Measurements from ENCODE around the gene EYA2.

Gene EYA2

DNA sequence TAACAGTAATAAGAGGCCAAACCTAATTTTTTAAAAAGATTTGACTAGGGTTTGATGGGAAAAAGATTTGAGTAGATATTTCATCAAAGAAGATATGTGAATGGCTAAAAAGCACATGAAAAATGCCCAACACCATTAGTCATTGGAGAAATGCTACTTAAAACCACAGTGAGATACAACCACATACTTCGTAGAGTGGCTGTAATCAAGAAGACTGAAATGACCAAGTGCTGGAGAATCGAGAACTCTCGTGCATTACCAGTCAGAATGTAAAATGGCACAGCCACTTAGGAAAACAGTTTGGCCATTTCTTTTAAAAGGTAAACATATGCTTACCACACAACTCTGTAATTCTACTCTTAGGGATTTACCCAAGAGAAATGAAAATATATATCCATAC, 175.5 kb downstream of the EYA2 start:
- Histone ChIP-seq H3K36me3 (ENCODE audit: control insufficient read depth, insufficient read depth, low read length) (no peaks in the 10 kb centered on the region), H3K27ac (ENCODE audit: insufficient read depth, low read length, poor library complexity, severe bottlenecking) (no peak overlapping the region), H3K4me1 (ENCODE audit: control insufficient read depth, insufficient read depth, low read length, poor library complexity, severe bottlenecking) (no peaks in the 10 kb centered on the region), H3K9me3 (ENCODE audit: control insufficient read depth, low read length) (peaks cover 5% of the 10 kb centered on the region), H3K27me3 (replicated peaks; ENCODE audit: control insufficient read depth, insufficient read depth, low read length, poor library complexity, severe bottlenecking) (peaks cover 2% of the 10 kb centered on the region), H3K4me3 (ENCODE audit: insufficient read depth, low read depth, low read length, poor library complexity, severe bottlenecking) (no peak overlapping the region)
- DNase-seq: no peak

DNA sequence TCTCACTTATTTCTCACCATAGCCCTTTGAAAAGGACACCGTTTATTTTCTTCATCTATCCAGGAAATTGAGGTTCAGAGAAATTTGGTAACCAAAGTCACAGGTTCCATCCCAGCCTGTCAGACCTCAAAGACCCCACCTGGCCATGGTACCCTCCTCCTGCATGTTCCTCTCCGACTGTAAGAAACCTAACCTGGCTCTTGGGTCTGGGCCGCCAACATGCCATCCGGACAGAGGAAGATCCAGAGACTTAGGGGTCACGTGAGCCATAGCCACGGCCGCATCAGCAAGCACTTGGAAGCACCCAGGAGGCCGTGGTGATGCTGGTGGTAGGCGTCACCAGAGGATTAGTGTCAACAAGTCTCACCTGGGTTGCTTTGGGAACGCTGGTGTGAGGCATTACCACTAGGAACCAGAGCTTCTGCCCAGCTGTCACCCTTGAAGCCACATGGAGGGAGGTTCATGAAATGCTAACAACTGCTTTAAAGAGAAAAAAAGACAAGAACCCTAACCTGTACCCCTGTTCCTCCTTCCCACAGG, 177.1 kb downstream of the EYA2 start:
- Histone ChIP-seq H3K36me3 (ENCODE audit: control insufficient read depth, insufficient read depth, low read length) (no peaks in the 10 kb centered on the region), H3K4me1 (ENCODE audit: control insufficient read depth, insufficient read depth, low read length, poor library complexity, severe bottlenecking) (no peaks in the 10 kb centered on the region), H3K27ac (ENCODE audit: insufficient read depth, low read length, poor library complexity, severe bottlenecking) (no peak overlapping the region)

GRCh38 chr20:47073766-47074475, 179.3 kb downstream of the EYA2 start:
- Histone ChIP-seq H3K27ac (ENCODE audit: insufficient read depth, low read length, poor library complexity, severe bottlenecking) (no peak overlapping the region), H3K9me3 (ENCODE audit: control insufficient read depth, low read length) (no peaks in the 10 kb centered on the region)
- no peak for DNase-seq

More for the DNA sequence above, 177.1 kb downstream of the EYA2 start:
- Histone ChIP-seq H3K27me3 (replicated peaks; ENCODE audit: control insufficient read depth, insufficient read depth, low read length, poor library complexity, severe bottlenecking) (peaks cover 2% of the 10 kb centered on the region), H3K9me3 (ENCODE audit: control insufficient read depth, low read length) (peaks cover 5% of the 10 kb centered on the region), H3K4me3 (ENCODE audit: insufficient read depth, low read depth, low read length, poor library complexity, severe bottlenecking) (no peak overlapping the region)
- DNase-seq: no peak

GRCh38 chr20:47075263-47075662, 180.6 kb downstream of the EYA2 start:
- no peak for DNase-seq
- Histone ChIP-seq H3K36me3 (ENCODE audit: control insufficient read depth, insufficient read depth, low read length) (no peaks in the 10 kb centered on the region), H3K4me1 (ENCODE audit: control insufficient read depth, insufficient read depth, low read length, poor library complexity, severe bottlenecking) (no peaks in the 10 kb centered on the region), H3K4me3 (ENCODE audit: insufficient read depth, low read depth, low read length, poor library complexity, severe bottlenecking) (no peak overlapping the region), H3K9me3 (ENCODE audit: control insufficient read depth, low read length) (no peaks in the 10 kb centered on the region), H3K27ac (ENCODE audit: insufficient read depth, low read length, poor library complexity, severe bottlenecking) (no peak overlapping the region), H3K27me3 (replicated peaks; ENCODE audit: control insufficient read depth, insufficient read depth, low read length, poor library complexity, severe bottlenecking) (peaks cover 2% of the 10 kb centered on the region)

More at GRCh38 chr20:47073766-47074475, 179.3 kb downstream of the EYA2 start:
- Histone ChIP-seq H3K36me3 (ENCODE audit: control insufficient read depth, insufficient read depth, low read length) (no peaks in the 10 kb centered on the region), H3K27me3 (replicated peaks; ENCODE audit: control insufficient read depth, insufficient read depth, low read length, poor library complexity, severe bottlenecking) (peaks cover 2% of the 10 kb centered on the region), H3K4me1 (ENCODE audit: control insufficient read depth, insufficient read depth, low read length, poor library complexity, severe bottlenecking) (no peaks in the 10 kb centered on the region), H3K4me3 (ENCODE audit: insufficient read depth, low read depth, low read length, poor library complexity, severe bottlenecking) (no peak overlapping the region)

- H3K27ac ChIP-seq (ENCODE audit: insufficient read depth, low read length, poor library complexity, severe bottlenecking): no peak overlapping the region
- H3K27me3 ChIP-seq (replicated peaks; ENCODE audit: control insufficient read depth, insufficient read depth, low read length, poor library complexity, severe bottlenecking): no peaks in the 10 kb centered on the region
These were observed 184.4 kb downstream of the EYA2 start for GRCh38 chr20:47079047-47079446.

DNA sequence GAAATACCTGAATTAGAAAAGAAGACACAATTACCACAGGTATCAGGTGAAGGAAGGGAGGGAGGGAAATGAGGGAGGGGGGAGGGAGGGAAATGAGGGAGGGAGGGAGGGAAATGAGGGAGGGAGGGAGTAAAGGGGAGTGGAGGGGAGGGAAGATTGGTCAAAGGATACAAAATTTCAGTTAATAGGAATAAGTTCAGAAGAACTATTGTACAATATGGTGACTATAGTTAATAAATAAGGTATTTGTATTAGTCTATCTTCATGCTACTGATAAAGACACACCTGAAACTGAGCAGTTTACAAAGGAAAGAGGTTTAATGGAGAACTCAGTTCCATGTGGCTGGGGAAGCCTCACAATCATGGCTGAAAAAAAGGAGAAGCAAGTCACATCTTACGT, 185.7 kb downstream of the EYA2 start:
- H3K4me3 ChIP-seq (ENCODE audit: insufficient read depth, low read depth, low read length, poor library complexity, severe bottlenecking): no peak overlapping the region
- no peak for DNase-seq
- no peaks in the 10 kb centered on the region for H3K36me3 ChIP-seq (ENCODE audit: control insufficient read depth, insufficient read depth, low read length)
- no peaks in the 10 kb centered on the region for H3K27me3 ChIP-seq (replicated peaks; ENCODE audit: control insufficient read depth, insufficient read depth, low read length, poor library complexity, severe bottlenecking)
- H3K27ac ChIP-seq (ENCODE audit: insufficient read depth, low read length, poor library complexity, severe bottlenecking): no peak overlapping the region
- no peaks in the 10 kb centered on the region for H3K9me3 ChIP-seq (ENCODE audit: control insufficient read depth, low read length)
- H3K4me1 ChIP-seq (ENCODE audit: control insufficient read depth, insufficient read depth, low read length, poor library complexity, severe bottlenecking): no peaks in the 10 kb centered on the region

More at GRCh38 chr20:47079047-47079446, 184.4 kb downstream of the EYA2 start:
- Histone ChIP-seq H3K4me1 (ENCODE audit: control insufficient read depth, insufficient read depth, low read length, poor library complexity, severe bottlenecking) (no peaks in the 10 kb centered on the region), H3K4me3 (ENCODE audit: insufficient read depth, low read depth, low read length, poor library complexity, severe bottlenecking) (no peak overlapping the region), H3K9me3 (ENCODE audit: control insufficient read depth, low read length) (no peaks in the 10 kb centered on the region), H3K36me3 (ENCODE audit: control insufficient read depth, insufficient read depth, low read length) (no peaks in the 10 kb centered on the region)
- no peak for DNase-seq

DNA sequence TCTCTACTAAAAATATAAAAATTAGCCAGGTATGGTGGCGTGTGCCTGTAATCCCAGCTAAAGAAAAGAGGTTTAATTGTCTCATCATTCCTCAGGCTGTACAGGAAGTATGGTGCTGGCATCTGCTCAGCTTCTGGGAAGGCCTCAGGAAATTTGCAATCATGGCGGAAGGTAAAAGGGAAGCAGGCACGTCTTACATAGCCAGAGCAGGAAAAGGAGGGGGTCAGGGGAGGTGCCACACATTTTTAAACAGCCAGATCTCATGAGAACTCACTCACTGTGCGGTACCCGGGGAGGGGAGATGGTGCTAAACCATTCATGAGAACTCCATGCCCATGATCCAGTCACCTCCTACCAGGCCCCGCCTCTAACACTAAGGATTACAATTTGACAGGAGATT, 191.7 kb downstream of the EYA2 start:
- no peak overlapping the region for H3K27ac ChIP-seq (ENCODE audit: insufficient read depth, low read length, poor library complexity, severe bottlenecking)
- H3K4me1 ChIP-seq (ENCODE audit: control insufficient read depth, insufficient read depth, low read length, poor library complexity, severe bottlenecking): no peaks in the 10 kb centered on the region
- H3K27me3 ChIP-seq (replicated peaks; ENCODE audit: control insufficient read depth, insufficient read depth, low read length, poor library complexity, severe bottlenecking): no peaks in the 10 kb centered on the region
- no peak for DNase-seq
- no peak overlapping the region for H3K4me3 ChIP-seq (ENCODE audit: insufficient read depth, low read depth, low read length, poor library complexity, severe bottlenecking)
- H3K9me3 ChIP-seq (ENCODE audit: control insufficient read depth, low read length): no peaks in the 10 kb centered on the region
- H3K36me3 ChIP-seq (ENCODE audit: control insufficient read depth, insufficient read depth, low read length): no peaks in the 10 kb centered on the region

DNA sequence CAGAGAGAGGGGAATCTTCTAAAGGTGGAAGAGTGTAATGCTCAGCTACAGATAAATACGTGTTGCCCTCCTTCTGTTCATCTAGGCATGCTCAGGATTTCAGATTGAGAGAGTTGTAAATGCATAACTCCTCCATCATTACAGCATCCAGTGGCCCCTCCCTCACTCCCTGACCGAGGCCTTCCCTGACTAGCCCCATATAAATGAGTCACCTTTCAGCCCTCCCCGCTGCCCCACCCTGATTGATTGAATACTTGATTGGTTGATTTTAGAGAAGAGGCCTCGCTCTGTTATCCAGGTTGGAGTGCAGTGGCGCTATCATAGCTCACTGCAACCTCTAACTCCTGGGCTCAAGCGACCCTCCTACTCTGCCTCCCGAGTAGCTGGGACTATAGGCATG, 193.7 kb downstream of the EYA2 start:
- Histone ChIP-seq H3K4me3 (ENCODE audit: insufficient read depth, low read depth, low read length, poor library complexity, severe bottlenecking) (no peak overlapping the region), H3K9me3 (ENCODE audit: control insufficient read depth, low read length) (no peaks in the 10 kb centered on the region), H3K36me3 (ENCODE audit: control insufficient read depth, insufficient read depth, low read length) (no peaks in the 10 kb centered on the region), H3K4me1 (ENCODE audit: control insufficient read depth, insufficient read depth, low read length, poor library complexity, severe bottlenecking) (no peaks in the 10 kb centered on the region), H3K27ac (ENCODE audit: insufficient read depth, low read length, poor library complexity, severe bottlenecking) (no peak overlapping the region), H3K27me3 (replicated peaks; ENCODE audit: control insufficient read depth, insufficient read depth, low read length, poor library complexity, severe bottlenecking) (no peaks in the 10 kb centered on the region)
- no peak for DNase-seq

DNA sequence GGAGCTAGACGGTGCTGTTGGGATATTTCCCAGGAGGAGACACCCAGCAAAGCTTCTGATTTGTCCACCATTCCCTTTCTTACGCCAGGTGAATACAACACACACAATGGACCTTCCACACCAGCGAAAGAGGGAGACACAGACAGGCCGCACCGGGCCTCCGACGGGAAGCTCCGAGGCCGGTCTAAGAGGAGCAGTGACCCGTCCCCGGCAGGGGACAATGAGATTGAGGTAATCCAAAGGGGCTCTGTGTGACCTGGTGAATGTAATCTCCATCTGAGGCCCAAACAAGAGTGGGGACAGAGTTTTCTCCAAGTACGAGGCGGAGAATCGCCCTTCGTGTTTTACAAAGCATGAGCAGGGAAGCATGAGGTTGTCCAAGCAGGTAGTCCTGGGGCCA, 194.5 kb downstream of the EYA2 start:
- no peaks in the 10 kb centered on the region for H3K36me3 ChIP-seq (ENCODE audit: control insufficient read depth, insufficient read depth, low read length)
- H3K4me3 ChIP-seq (ENCODE audit: insufficient read depth, low read depth, low read length, poor library complexity, severe bottlenecking): no peak overlapping the region
- DNase-seq: no peak
- no peak overlapping the region for H3K27ac ChIP-seq (ENCODE audit: insufficient read depth, low read length, poor library complexity, severe bottlenecking)
- H3K4me1 ChIP-seq (ENCODE audit: control insufficient read depth, insufficient read depth, low read length, poor library complexity, severe bottlenecking): no peaks in the 10 kb centered on the region
- no peaks in the 10 kb centered on the region for H3K27me3 ChIP-seq (replicated peaks; ENCODE audit: control insufficient read depth, insufficient read depth, low read length, poor library complexity, severe bottlenecking)
- H3K9me3 ChIP-seq (ENCODE audit: control insufficient read depth, low read length): no peaks in the 10 kb centered on the region

DNA sequence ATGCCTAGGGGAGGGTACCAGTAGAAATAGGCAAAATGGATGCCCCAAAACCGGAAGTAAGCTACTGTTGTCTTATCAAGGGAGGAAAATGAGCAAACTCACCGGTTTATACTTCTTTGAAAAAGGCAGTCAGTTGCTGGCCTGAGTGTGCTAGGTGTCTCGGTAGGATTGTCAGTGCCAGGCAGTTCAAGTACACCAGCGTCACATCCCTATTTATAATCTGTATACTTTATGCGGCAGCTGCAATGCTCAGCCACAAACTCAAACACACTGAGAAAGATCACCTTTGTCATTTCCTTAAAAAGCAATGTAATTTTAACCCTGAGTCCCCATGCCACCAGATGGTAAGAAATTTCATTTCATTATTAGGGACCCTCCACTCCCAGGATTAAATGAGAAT, 196.2 kb downstream of the EYA2 start:
- Histone ChIP-seq H3K4me1 (ENCODE audit: control insufficient read depth, insufficient read depth, low read length, poor library complexity, severe bottlenecking) (no peaks in the 10 kb centered on the region), H3K36me3 (ENCODE audit: control insufficient read depth, insufficient read depth, low read length) (no peaks in the 10 kb centered on the region), H3K4me3 (ENCODE audit: insufficient read depth, low read depth, low read length, poor library complexity, severe bottlenecking) (no peak overlapping the region), H3K9me3 (ENCODE audit: control insufficient read depth, low read length) (no peaks in the 10 kb centered on the region), H3K27me3 (replicated peaks; ENCODE audit: control insufficient read depth, insufficient read depth, low read length, poor library complexity, severe bottlenecking) (no peaks in the 10 kb centered on the region), H3K27ac (ENCODE audit: insufficient read depth, low read length, poor library complexity, severe bottlenecking) (no peak overlapping the region)
- DNase-seq: no peak

All from effector memory CD4-positive, alpha-beta T cell (primary cell).